Fibroblast of lung (primary cell): ENCODE results near the gene CASP8. TPM values are rescaled to one million over a fixed set of nuclear protein-coding genes. Genes with fewer than 3 reads are reported as not detected.

ENCODE experiments used
- DNase-seq, 2 donors: peaks; one replicate each; pipeline versions ENCODE4 v3.0.0 to v3.0.0-alpha.2; 2010; ENCODE audit warnings: low read depth in 2 of 2
- H2AFZ ChIP-seq: 2 replicates; pipeline ENCODE4 v1.5.1; 2012; ENCODE audit warnings: low read length, control low read depth, inconsistent platforms
- H3K27ac ChIP-seq: 2 replicates; pipeline ENCODE4 v1.5.1; 2011; ENCODE audit warnings: low read length, control low read depth; ENCODE audit not compliant: insufficient read depth
- H3K27me3 ChIP-seq: 2 replicates; pipeline ENCODE4 v1.5.1; 2011; ENCODE audit warnings: mild to moderate bottlenecking, low read length; ENCODE audit not compliant: control insufficient read depth, insufficient read depth
- H3K36me3 ChIP-seq: 2 replicates; pipeline ENCODE4 v1.5.1; 2011; ENCODE audit warnings: low read length; ENCODE audit not compliant: control insufficient read depth, insufficient read depth
- H3K4me1 ChIP-seq: 2 replicates; pipeline ENCODE4 v1.5.1; 2011; ENCODE audit warnings: low read length; ENCODE audit not compliant: control insufficient read depth, insufficient read depth; ENCODE audit errors: extremely low read depth
- H3K4me2 ChIP-seq: 2 replicates; pipeline ENCODE4 v1.5.1; 2011; ENCODE audit warnings: low read length, control low read depth; ENCODE audit not compliant: insufficient read depth; ENCODE audit errors: extremely low read depth
- H3K4me3 ChIP-seq, 4 experiments: fragments of 200-600 bp in 1 of 4; sonication (generic) in 1 of 4; replicated peaks in 1 of 4; 2 replicates each; pipeline ENCODE4 v1.5.1; 2011 to 2016; ENCODE audit warnings: low read length in 4 of 4, low read depth in 3 of 4, mild to moderate bottlenecking in 3 of 4, control low read depth in 2 of 4, inconsistent platforms in 1 of 4, mixed read lengths in 1 of 4; ENCODE audit not compliant: insufficient read depth in 1 of 4; ENCODE audit errors: control extremely low read depth in 1 of 4
- H3K79me2 ChIP-seq: 2 replicates; pipeline ENCODE4 v1.5.1; 2012; ENCODE audit warnings: mild to moderate bottlenecking, low read length, inconsistent platforms; ENCODE audit not compliant: control insufficient read depth, insufficient read depth
- H3K9ac ChIP-seq: 2 replicates; pipeline ENCODE4 v1.5.1; 2011; ENCODE audit warnings: mild to moderate bottlenecking, low read length, control low read depth; ENCODE audit not compliant: insufficient read depth
- H3K9me3 ChIP-seq: 2 replicates; pipeline ENCODE4 v1.5.1; 2012; ENCODE audit warnings: low read depth, low read length; ENCODE audit not compliant: control insufficient read depth, insufficient read depth
- H4K20me1 ChIP-seq: 2 replicates; pipeline ENCODE4 v1.5.1; 2011; ENCODE audit warnings: low read length; ENCODE audit not compliant: control insufficient read depth, insufficient read depth; ENCODE audit errors: extremely low read depth
- CTCF ChIP-seq, 2 donors: IDR thresholded peaks in 1 of 2; conservative IDR thresholded peaks in 1 of 2; 1 replicate in 1 of 2; 2 replicates in 1 of 2; pipeline ENCODE4 v1.5.1; 2011 to 2012; ENCODE audit warnings: low read length in 2 of 2, control low read depth in 1 of 2, inconsistent platforms in 1 of 2, low read depth in 1 of 2, mild to moderate bottlenecking in 1 of 2
- EZH2 ChIP-seq: IDR thresholded peaks from 2 replicates; pipeline ENCODE4 v1.5.1; 2012; ENCODE audit warnings: low read length, control low read depth, mild to moderate bottlenecking; ENCODE audit errors: missing control alignments
- polyA plus RNA-seq, 2 donors: library from polyadenylated mRNA; depleted of rRNA in 1 of 2; stranded (reverse) in 1 of 2; unstranded in 1 of 2; fragments of >200 nt; gene quantifications; 2 replicates each; pipeline ENCODE4 v1.2.1, GENCODE V29; 2011 to 2012; ENCODE audit warnings: missing spikeins in 1 of 2
- total RNA-seq: library from RNA; depleted of rRNA; stranded (reverse); fragments of >200 nt; gene quantifications from 2 replicates; pipeline ENCODE4 v1.2.1, GENCODE V29; 2014

CASP8 gene
- total and polyA plus RNA-seq, 2 donors (not counting 1 experiment from before 2014, with no cell fraction given), result 22.6 to 31.5 TPM

DNA sequence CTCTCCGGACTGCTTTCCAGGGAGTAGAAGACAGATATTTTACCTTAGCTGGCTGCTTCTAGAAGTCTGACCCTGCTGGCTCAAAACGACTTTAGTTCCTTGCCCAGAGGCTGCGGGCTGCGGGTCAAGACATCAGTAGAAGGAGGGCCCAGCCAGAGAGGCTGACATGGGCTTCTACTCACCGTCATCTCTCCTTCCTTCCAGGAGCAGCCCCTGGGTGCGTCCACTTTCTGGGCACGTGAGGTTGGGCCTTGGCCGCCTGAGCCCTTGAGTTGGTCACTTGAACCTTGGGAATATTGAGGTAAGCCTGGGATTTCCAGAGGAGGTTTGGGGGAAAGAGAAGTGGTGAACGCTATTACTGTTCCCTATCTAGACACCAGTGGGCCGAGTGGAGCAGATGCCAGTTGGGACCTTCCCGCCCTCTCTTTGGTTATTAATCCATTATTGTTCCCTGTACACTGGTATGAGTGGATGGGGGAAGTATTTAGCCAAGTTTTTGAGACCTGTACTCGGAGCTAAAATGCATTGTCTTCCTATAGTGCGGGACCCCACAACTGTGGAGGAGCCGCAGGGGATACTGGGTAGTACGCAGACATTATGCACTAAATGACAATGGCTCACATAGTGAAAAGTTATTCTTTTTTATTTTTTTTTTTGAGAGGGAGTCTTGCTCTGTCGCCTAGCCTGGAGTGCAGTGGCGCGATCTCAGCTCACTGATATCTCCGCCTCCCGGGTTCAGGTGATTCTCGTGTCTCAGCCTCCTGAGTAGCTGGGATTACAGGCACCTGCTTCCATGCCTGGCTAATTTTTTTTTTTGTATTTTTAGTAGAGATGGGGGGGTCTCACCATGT is 26.3 kb upstream of the CASP8 start:
- Histone ChIP-seq H3K36me3 (no peaks in the 10 kb centered on the region), H3K9me3 (no peaks in the 10 kb centered on the region), H4K20me1 (no peaks in the 10 kb centered on the region), H3K27me3 (no peaks in the 10 kb centered on the region), H2AFZ (peak overlapping the region; percentile 51), H3K9ac (no peak overlapping the region), H3K27ac (no peak overlapping the region), H3K4me2 (peak overlapping the region; percentile 39), H3K79me2 (no peaks in the 10 kb centered on the region), H3K4me1 (peaks cover 10% of the 10 kb centered on the region), H3K4me3 (no peak overlapping the region)
- no peak for DNase-seq
- TF ChIP-seq CTCF (conservative IDR thresholded peaks at IDR 0.05 in 1 of 2, IDR thresholded peaks at IDR 0.05 in 1 of 2; ENCODE audit: low read depth in 1 of 2, low read length in 2 of 2) (no peak), EZH2 (no peak)

GRCh38 chr2:201234663-201235135 is 25.6 kb upstream of the CASP8 start:
- H4K20me1 ChIP-seq, result no peaks in the 10 kb centered on the region
- no peaks in the 10 kb centered on the region for H3K9me3 ChIP-seq
- no peak overlapping the region for H3K4me3 ChIP-seq
- no peak overlapping the region for H3K27ac ChIP-seq
- H3K9ac ChIP-seq, result no peak overlapping the region
- DNase-seq, result peak in 1 of 2 donors; percentile 24
- no peaks in the 10 kb centered on the region for H3K36me3 ChIP-seq
- no peaks in the 10 kb centered on the region for H3K27me3 ChIP-seq
- H2AFZ ChIP-seq, result no peak overlapping the region
- no peaks in the 10 kb centered on the region for H3K79me2 ChIP-seq
- H3K4me1 ChIP-seq, result peaks cover 12% of the 10 kb centered on the region
- H3K4me2 ChIP-seq, result no peak overlapping the region
- TF ChIP-seq CTCF (conservative IDR thresholded peaks at IDR 0.05 in 1 of 2, IDR thresholded peaks at IDR 0.05 in 1 of 2; ENCODE audit: low read depth in 1 of 2, low read length in 2 of 2) (no peak), EZH2 (no peak)

GRCh38 chr2:201235860-201236811 is 24.2 kb upstream of the CASP8 start:
- Histone ChIP-seq H3K79me2 (no peaks in the 10 kb centered on the region), H3K36me3 (no peaks in the 10 kb centered on the region), H3K4me2 (peak overlapping the region; percentile 56), H3K27me3 (no peaks in the 10 kb centered on the region), H3K27ac (no peak overlapping the region), H3K9ac (no peak overlapping the region), H3K9me3 (no peaks in the 10 kb centered on the region), H3K4me3 (peak overlapping the region in 1 of 4 experiments; percentile 15), H3K4me1 (peaks cover 16% of the 10 kb centered on the region), H2AFZ (peak overlapping the region; percentile 68), H4K20me1 (no peaks in the 10 kb centered on the region)
- TF ChIP-seq CTCF (conservative IDR thresholded peaks at IDR 0.05 in 1 of 2, IDR thresholded peaks at IDR 0.05 in 1 of 2; ENCODE audit: low read depth in 1 of 2, low read length in 2 of 2) (peak; percentile 50 to 57), EZH2 (no peak)
- peak; percentile 67 to 88 for DNase-seq
